ENCODE measurements around the gene CPA4.

The CPA4 gene

GRCh38 chr7:130359276-130359857 is 66.4 kb downstream of the CPA4 start:
- no peak for DNase-seq (ENCODE audit: low read depth)
- TF ChIP-seq CTCF (IDR thresholded peaks at IDR 0.05; ENCODE audit: control insufficient read depth, insufficient read depth, low read depth, low read length, missing control alignments), result no peak
- no peak overlapping the region for H3K4me3 ChIP-seq (ENCODE audit: control insufficient read depth, low read depth, low read length)

DNA sequence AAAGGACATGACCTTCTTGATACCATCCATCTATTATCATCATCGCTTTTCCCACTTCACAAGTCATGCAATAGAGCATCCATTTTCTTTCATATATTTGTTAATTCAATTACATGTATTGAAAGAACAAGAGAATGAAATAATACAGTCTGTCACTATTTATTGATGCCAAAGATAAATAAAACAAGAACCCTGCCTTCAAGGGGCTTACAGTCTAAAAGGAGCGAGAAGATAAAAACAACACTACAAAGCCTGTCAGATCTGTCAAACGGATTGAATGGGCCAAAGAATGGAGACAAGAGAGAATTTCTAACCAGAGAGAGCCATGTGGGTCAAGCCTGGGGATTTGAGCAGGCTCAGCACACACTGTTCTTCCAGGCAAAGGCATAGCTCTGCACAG is 67.6 kb downstream of the CPA4 start:
- no peak for DNase-seq (ENCODE audit: low read depth)
- H3K4me3 ChIP-seq (ENCODE audit: control insufficient read depth, low read depth, low read length), result no peak overlapping the region
- TF ChIP-seq CTCF (IDR thresholded peaks at IDR 0.05; ENCODE audit: control insufficient read depth, insufficient read depth, low read depth, low read length, missing control alignments), result no peak

DNA sequence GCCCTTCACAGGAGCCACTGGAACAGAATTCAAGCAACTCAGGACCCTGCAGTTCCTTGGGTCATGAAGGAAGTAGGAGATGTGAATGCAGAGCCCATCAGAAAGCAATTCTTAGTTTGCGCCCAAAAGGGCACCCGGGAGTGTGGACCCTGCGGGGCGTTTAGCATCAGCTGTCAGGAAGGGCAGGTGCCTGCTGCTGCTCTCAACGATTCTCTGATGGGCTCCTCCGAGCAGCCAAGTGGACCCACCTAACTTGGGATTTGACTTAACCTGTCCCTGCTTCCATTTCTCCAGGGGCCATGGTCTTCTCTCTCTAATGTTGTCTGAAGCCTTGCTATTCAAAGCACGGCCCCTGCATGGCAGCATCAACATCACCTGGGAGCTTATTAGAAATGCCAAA is 68.7 kb downstream of the CPA4 start:
- no peak for TF ChIP-seq CTCF (IDR thresholded peaks at IDR 0.05; ENCODE audit: control insufficient read depth, insufficient read depth, low read depth, low read length, missing control alignments)
- no peak overlapping the region for H3K4me3 ChIP-seq (ENCODE audit: control insufficient read depth, low read depth, low read length)
- DNase-seq (ENCODE audit: low read depth), result no peak

- no peak overlapping the region for H3K4me3 ChIP-seq (ENCODE audit: control insufficient read depth, low read depth, low read length)
- no peak for TF ChIP-seq CTCF (IDR thresholded peaks at IDR 0.05; ENCODE audit: control insufficient read depth, insufficient read depth, low read depth, low read length, missing control alignments)
- no peak for DNase-seq (ENCODE audit: low read depth)
Measured at GRCh38 chr7:130362251-130362816, 69.4 kb downstream of the CPA4 start.

- H3K4me3 ChIP-seq (ENCODE audit: control insufficient read depth, low read depth, low read length), result no peak overlapping the region
- peak; percentile 89 for DNase-seq (ENCODE audit: low read depth)
- no peak for TF ChIP-seq CTCF (IDR thresholded peaks at IDR 0.05; ENCODE audit: control insufficient read depth, insufficient read depth, low read depth, low read length, missing control alignments)
Measured at GRCh38 chr7:130363026-130363847, 70.3 kb downstream of the CPA4 start.

DNA sequence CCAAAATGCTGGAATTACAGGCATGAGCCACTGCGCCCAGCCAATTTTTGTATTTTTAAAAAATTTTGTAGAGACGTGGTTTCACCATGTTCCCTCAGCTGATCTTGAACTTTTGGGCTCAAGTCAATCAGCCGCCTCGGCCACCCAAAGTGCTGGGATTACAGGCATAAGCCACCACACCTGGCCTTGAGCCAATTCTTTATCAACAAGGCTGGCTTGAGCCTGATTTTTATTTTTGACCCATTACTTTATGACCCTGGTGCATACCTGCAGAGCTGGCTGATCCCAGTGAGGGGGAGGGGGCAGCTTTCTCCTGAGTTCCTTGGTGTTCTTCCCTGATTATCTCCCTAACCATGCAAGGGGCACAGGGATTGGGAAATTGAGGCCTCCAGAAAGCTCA is 71.5 kb downstream of the CPA4 start:
- no peak overlapping the region for H3K4me3 ChIP-seq (ENCODE audit: control insufficient read depth, low read depth, low read length)
- no peak for TF ChIP-seq CTCF (IDR thresholded peaks at IDR 0.05; ENCODE audit: control insufficient read depth, insufficient read depth, low read depth, low read length, missing control alignments)
- no peak for DNase-seq (ENCODE audit: low read depth)
